K562 (cell line): ENCODE data around the gene ANOS1. TPM values are rescaled to one million over a fixed set of nuclear protein-coding genes. Genes with fewer than 3 reads are reported as not detected.

Experiments
- ATAC-seq: fragments of 200-7000 bp; cut with Tn5 transposase; 3 replicates; pipeline ENCODE4 v1.9.1; 2020; ENCODE audit warnings: moderate library complexity
- BruUV-seq: library from RNA; stranded (reverse); fragments of 400-500 nt; replicated peaks from 2 replicates; lab custom pipeline; 2021; lab: Mats Ljungman, UMichigan
- CTCF ChIA-PET: fragments of 300-600 bp; formaldehyde crosslinking; extraction: SDS; loops from one replicate; lab custom pipeline; 2021; ENCODE audit warnings: low intra/inter-chr PET ratio; lab: Yijun Ruan, JAX
- POLR2A ChIA-PET: fragments of 300-600, 350-650 bp; sonication (Branson Sonifier 250); formaldehyde crosslinking; extraction: SDS; loops from one replicate; lab custom pipeline; 2021; ENCODE audit warnings: antibody characterized with exemption, inconsistent platforms; lab: Yijun Ruan, JAX
- DNase-seq, 4 experiments: peaks; one replicate each; pipeline versions ENCODE4 v3.0.0 to v3.0.0-alpha.2; 2011 to 2018; ENCODE audit warnings: low spot score in 3 of 4, mixed read lengths in 3 of 4; ENCODE audit errors: extremely low read depth in 1 of 4
- FAIRE-seq: peaks from 2 replicates; lab custom pipeline; 2011; peaks lifted over from hg19 to GRCh38; lab: Jason Lieb, UNC
- H2AFZ ChIP-seq: 2 replicates; pipeline ENCODE4 v1.6.0; 2011; ENCODE audit warnings: low read depth, low read length, control low read depth, inconsistent platforms
- H3K27ac ChIP-seq: fragments of 200-600 bp; 3 replicates; pipeline ENCODE4 v1.8.0; 2011; ENCODE audit warnings: low read depth, mild to moderate bottlenecking, control low read depth, inconsistent platforms, low read length, moderate library complexity, mixed read lengths; ENCODE audit errors: extremely low read depth
- H3K27me3 ChIP-seq, 2 experiments: fragments of 300-600 bp in 1 of 2; 2 replicates in 1 of 2; 3 replicates in 1 of 2; pipeline versions ENCODE4 v1.6.0 to v1.8.0; 2011; ENCODE audit warnings: inconsistent platforms in 2 of 2, low read length in 2 of 2, mild to moderate bottlenecking in 1 of 2, mixed read lengths in 1 of 2, moderate library complexity in 1 of 2; ENCODE audit not compliant: control insufficient read depth in 2 of 2, insufficient read depth in 2 of 2
- H3K36me3 ChIP-seq: fragments of 300-600 bp; 3 replicates; pipeline ENCODE4 v1.8.0; 2011; ENCODE audit warnings: mild to moderate bottlenecking, low read length, inconsistent platforms; ENCODE audit not compliant: control insufficient read depth, insufficient read depth
- H3K4me1 ChIP-seq, 2 experiments: fragments of 200-600 bp in 1 of 2; replicated peaks in 1 of 2; 2 replicates in 1 of 2; 3 replicates in 1 of 2; pipeline versions ENCODE4 v1.5.1 to v1.8.0; 2011; ENCODE audit warnings: inconsistent platforms in 2 of 2, low read length in 2 of 2, mild to moderate bottlenecking in 1 of 2, mixed read lengths in 1 of 2, moderate library complexity in 1 of 2; ENCODE audit not compliant: control insufficient read depth in 2 of 2, insufficient read depth in 2 of 2
- H3K4me2 ChIP-seq: 2 replicates; pipeline ENCODE4 v1.6.1; 2011; ENCODE audit warnings: low read length, control low read depth, inconsistent platforms, mixed read lengths; ENCODE audit not compliant: insufficient read depth
- H3K4me3 ChIP-seq: fragments of 200-600 bp; sonication (generic), shearing (Covaris generic); 2 replicates; pipeline ENCODE4 v1.5.1; 2016; ENCODE audit warnings: control low read depth, inconsistent platforms
- H3K79me2 ChIP-seq: fragments of 200-600 bp; 3 replicates; pipeline ENCODE4 v1.8.0; 2011; ENCODE audit warnings: low read length, inconsistent platforms; ENCODE audit not compliant: control insufficient read depth, insufficient read depth
- H3K9ac ChIP-seq, 2 experiments: 2 replicates each; pipeline versions ENCODE4 v1.6.0 to v1.6.1; 2011; ENCODE audit warnings: low read depth in 2 of 2, low read length in 2 of 2, control low read depth in 1 of 2, inconsistent platforms in 1 of 2, mild to moderate bottlenecking in 1 of 2, mixed read lengths in 1 of 2; ENCODE audit not compliant: insufficient read depth in 1 of 2
- H3K9me1 ChIP-seq: one replicate; pipeline ENCODE4 v1.6.0; 2011; ENCODE audit warnings: inconsistent platforms, mild to moderate bottlenecking, low read length, moderate library complexity; ENCODE audit not compliant: control insufficient read depth, insufficient read depth
- H3K9me3 ChIP-seq: replicated peaks from 2 replicates; pipeline ENCODE4 v1.5.1; 2011; ENCODE audit warnings: low read depth, low read length, inconsistent platforms; ENCODE audit not compliant: control insufficient read depth, insufficient read depth
- H4K20me1 ChIP-seq: replicated peaks from 2 replicates; pipeline ENCODE4 v1.6.1; 2011; ENCODE audit warnings: low read length, inconsistent platforms, mixed read lengths; ENCODE audit not compliant: control insufficient read depth, insufficient read depth
- HMG20A ChIP-seq: fragments of 450-650 bp; formaldehyde crosslinking; conservative IDR thresholded peaks from 2 replicates; pipeline ENCODE4 v1.4.0; 2020; ENCODE audit warnings: mild to moderate bottlenecking, mixed read lengths
- KDM1A ChIP-seq, 2 experiments: fragments of 450-650 bp; IDR thresholded peaks; 2 replicates each; pipeline ENCODE4 v1.6.1; 2016; ENCODE audit warnings: mild to moderate bottlenecking in 2 of 2
- MEF2D ChIP-seq: conservative IDR thresholded peaks from 2 replicates; pipeline ENCODE4 v1.6.1; 2016; ENCODE audit warnings: low read depth, missing genetic modification characterization, missing compliant biosample characterization
- NBN ChIP-seq: fragments of 450-650 bp; IDR thresholded peaks from 2 replicates; pipeline ENCODE4 v1.6.1; 2016; ENCODE audit warnings: low read depth, mild to moderate bottlenecking
- RB1 ChIP-seq: fragments of 450-650 bp; IDR thresholded peaks from 2 replicates; pipeline ENCODE4 v1.6.1; 2017; ENCODE audit warnings: low read depth, mild to moderate bottlenecking
- SMAD1 ChIP-seq: fragments of 150-350 bp; IDR thresholded peaks from 2 replicates; pipeline ENCODE4 v1.6.1; 2014; ENCODE audit warnings: low read length, low read depth; ENCODE audit not compliant: partially characterized antibody
- SMARCB1 ChIP-seq: IDR thresholded peaks from 2 replicates; pipeline ENCODE4 v1.6.1; 2011; ENCODE audit warnings: improper control_type of control experiment, low read depth; ENCODE audit not compliant: insufficient read length
- SRSF9 ChIP-seq: fragments of 200-400 bp; formaldehyde crosslinking; IDR thresholded peaks from 2 replicates; pipeline ENCODE4 v1.6.1; 2017; ENCODE audit warnings: low read depth, low read length, borderline replicate concordance
- TAL1 ChIP-seq: fragments of 450-650 bp; IDR thresholded peaks from 2 replicates; pipeline ENCODE4 v1.6.1; 2016; ENCODE audit warnings: mild to moderate bottlenecking
- ZFP1 ChIP-seq: fragments of 450-650 bp; formaldehyde crosslinking; IDR thresholded peaks from 2 replicates; pipeline ENCODE4 v1.4.0; 2020; ENCODE audit warnings: mild to moderate bottlenecking, mixed read lengths
- ZNF766 ChIP-seq: fragments of 200-800 bp; sonication (Bioruptor generic); conservative IDR thresholded peaks from 2 replicates; pipeline ENCODE4 v1.6.1; 2016; ENCODE audit warnings: missing genetic modification characterization, missing compliant biosample characterization
- WGBS: fragments of 100-300 bp; shearing (Covaris generic); methylation state at CpG from one replicate; pipeline ENCODE4 v1.1.6; 2016; ENCODE audit warnings: low coverage, mixed read lengths; ENCODE audit not compliant: insufficient coverage; ENCODE audit errors: missing lambda C conversion rate; 5-methylcytosine and 5-hydroxymethylcytosine counted together
- in situ Hi-C: fragments of 300-500 bp; cut with MboI; formaldehyde crosslinking; loops from 4 replicates; pipeline ENCODE4 v1.15.0; 2018; ENCODE audit warnings: inconsistent platforms, mixed read lengths
- intact Hi-C: fragments of 100-400 bp; cut with micrococcal nuclease; formaldehyde crosslinking; loops from 2 replicates; pipeline ENCODE4 v1.14.2; 2022
- polyA plus RNA-seq, 8 experiments: library from polyadenylated mRNA; depleted of rRNA in 4 of 8; stranded (reverse) in 5 of 8; unstranded in 3 of 8; fragments of >200 nt; fragmentation: Nextera tagmentation in 2 of 8; fragmentation: Illumina TruSeq in 1 of 8; extraction: Ambion mirVana in 2 of 8; extraction: Trizol in 1 of 8; gene quantifications; 2 replicates each; pipeline versions ENCODE4 v1.2.1 to v1.2.3, GENCODE V29; 2011 to 2014; ENCODE audit warnings: inconsistent platforms in 1 of 8, missing spikeins in 1 of 8
- total RNA-seq, 7 experiments: library from RNA; depleted of rRNA in 6 of 7; stranded (reverse); fragments of >200 nt in 6 of 7; fragmentation: Illumina TruSeq in 2 of 7; extraction: Trizol in 2 of 7; gene quantifications; 2 replicates each; pipeline versions ENCODE4 v1.2.1 to v1.2.3, GENCODE V29; 2011 to 2021; ENCODE audit warnings: low replicate concordance in 1 of 7

The ANOS1 gene
- total and polyA plus RNA-seq, 9 of the 15 experiments (the other 6 are each of a cell fraction or from before 2014, with no cell fraction given): 0.04 TPM; not detected in 8

GRCh38 chrX:8689473-8689872 lies 42.5 kb downstream of the ANOS1 start:
- Histone ChIP-seq H4K20me1 (no peaks in the 10 kb centered on the region), H3K4me1 (no peaks in the 10 kb centered on the region), H2AFZ (no peak overlapping the region), H3K36me3 (no peaks in the 10 kb centered on the region), H3K27me3 (no peaks in the 10 kb centered on the region), H3K4me2 (no peak overlapping the region), H3K27ac (no peak overlapping the region), H3K9me1 (no peaks in the 10 kb centered on the region), H3K79me2 (no peaks in the 10 kb centered on the region), H3K9ac (no peak overlapping the region), H3K4me3 (no peak overlapping the region), H3K9me3 (no peaks in the 10 kb centered on the region)
- no peak for DNase-seq
- intact Hi-C loops (no loop called here), in situ Hi-C loops (no loop called here)
- TF ChIP-seq SMARCB1 (no peak), HMG20A (CRISPR knock-in tag) (no peak), ZFP1 (CRISPR knock-in tag) (no peak), TAL1 (no peak), RB1 (no peak), SMAD1 (no peak), ZNF766 (no peak), MEF2D (tag) (no peak), NBN (no peak), SRSF9 (no peak), KDM1A (IDR thresholded peaks at IDR 0.05) (no peak)
- CTCF ChIA-PET: no interaction called here
- ATAC-seq: no peak
- 0% methylated on average over 3 of the region's 3 CpGs for WGBS
- FAIRE-seq: no peak
- BruUV-seq: no TSS peak
- POLR2A ChIA-PET: no interaction called here
